NCI-H1436 treated with DMSO at 0.1 percent for 48 hours (cell line): ENCODE measurements around the gene STOM.

Experiments
- DNase-seq: peaks from one replicate; lab custom pipeline; 2025; lab: John Stamatoyannopoulos, UW

STOM gene

DNA sequence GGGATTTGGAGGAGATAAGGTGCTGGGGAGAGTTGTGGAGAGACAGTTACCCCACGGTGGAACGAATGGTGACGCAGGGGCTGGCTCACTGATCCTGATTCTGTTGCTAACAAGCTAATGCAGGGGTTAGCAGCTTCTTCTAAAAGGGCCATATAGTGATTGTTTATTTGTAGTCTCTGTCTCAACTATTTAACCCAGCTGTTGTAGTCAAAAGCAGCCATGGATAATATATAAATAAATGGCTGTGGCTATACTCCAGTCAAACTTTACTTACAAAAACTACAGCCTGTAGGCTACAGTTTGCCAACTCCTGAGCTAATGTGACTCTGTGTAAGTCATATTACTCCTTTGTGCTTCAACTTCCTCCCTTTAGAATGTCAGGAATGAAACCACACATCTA is 21.8 kb downstream of the STOM start:
- no peak for DNase-seq

DNA sequence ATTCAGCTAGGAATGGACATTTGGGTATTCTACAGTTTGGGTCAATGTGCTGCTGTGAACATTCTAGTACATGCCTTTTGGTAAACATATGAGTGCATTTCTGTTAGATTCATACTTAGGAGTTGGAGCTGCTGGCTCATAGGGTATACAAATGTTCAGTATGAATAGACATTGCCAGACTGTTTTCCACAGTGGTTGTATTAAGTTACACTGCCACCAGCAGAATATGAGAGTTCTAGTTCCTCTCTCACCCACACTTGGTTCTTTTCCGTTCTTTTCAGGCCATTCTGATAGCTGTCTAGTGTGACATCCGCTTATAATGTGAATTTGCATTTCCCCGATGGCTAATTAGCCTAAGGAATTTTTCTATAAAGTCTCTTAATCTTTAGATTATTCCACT is 25.0 kb downstream of the STOM start:
- DNase-seq: no peak

DNA sequence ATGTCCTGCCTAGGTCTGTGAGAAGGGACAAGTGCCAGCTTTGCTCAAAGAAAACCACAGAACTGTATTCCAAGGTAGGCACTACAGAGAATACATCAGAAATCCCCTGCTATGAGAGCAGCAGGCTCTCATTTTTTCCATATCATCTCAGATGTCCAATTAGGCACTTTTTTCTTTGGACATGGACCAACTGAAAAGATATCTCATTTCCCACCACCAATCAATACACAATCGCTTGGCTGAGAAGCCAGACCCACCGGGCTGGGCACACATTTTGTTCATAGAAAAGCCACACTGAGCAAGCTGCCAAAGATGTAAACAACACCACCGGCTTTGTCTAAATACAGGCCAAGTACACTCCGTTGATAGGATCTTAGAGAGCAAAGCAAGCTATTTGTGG is 25.9 kb downstream of the STOM start:
- no peak for DNase-seq

DNA sequence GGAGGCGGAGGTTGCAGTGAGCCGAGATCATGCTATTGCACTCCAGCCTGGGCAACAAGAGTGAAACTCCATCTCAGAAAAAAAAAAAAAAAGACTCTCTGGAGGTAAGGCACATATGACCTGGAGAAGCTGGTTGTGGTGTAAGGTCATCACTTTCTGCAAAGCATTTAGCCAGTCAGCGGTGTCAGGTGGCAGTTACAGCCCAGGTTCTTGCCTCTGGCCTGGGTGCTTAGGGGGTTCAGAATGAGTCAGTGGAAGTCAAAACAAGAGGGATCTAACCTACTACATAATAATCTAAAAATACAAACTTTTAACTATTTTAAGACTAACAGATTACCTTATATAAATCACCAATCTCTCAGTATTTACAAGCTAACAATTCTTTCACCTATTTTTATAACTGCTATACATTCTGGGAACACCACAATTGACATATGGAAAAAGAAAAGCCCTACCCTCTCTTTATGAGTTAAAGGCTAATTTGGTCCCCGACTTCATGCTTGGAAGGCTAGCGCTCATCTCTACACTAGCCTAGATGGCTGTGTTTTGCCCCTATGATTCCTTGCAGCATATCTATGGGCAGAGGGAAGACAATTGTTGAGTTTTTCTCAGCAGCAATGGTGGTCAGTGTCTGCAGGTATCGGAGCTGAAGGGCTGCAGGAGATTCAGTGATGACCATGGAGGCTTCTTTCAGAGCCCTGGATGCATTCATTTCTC is 29.2 kb downstream of the STOM start:
- DNase-seq: no peak

DNA sequence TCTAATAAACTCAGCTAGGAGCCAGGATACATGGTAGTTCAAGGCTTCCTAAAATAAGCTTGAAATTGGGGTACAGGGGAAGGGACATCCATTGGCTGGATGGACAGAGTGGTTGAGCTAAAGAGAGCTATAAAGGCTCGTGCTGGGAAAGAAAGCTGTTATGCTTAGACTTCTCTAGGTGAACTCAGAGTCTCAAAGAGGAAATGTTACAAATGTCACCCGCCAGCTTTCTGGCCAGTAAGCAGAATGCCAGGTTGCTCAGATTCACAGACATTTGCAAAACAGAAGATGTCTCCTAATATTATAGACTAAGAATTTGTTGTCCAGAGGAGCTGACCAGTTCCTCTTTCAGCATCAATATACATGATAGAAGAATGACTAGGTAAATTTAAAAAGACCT is 30.6 kb downstream of the STOM start:
- DNase-seq: no peak

DNA sequence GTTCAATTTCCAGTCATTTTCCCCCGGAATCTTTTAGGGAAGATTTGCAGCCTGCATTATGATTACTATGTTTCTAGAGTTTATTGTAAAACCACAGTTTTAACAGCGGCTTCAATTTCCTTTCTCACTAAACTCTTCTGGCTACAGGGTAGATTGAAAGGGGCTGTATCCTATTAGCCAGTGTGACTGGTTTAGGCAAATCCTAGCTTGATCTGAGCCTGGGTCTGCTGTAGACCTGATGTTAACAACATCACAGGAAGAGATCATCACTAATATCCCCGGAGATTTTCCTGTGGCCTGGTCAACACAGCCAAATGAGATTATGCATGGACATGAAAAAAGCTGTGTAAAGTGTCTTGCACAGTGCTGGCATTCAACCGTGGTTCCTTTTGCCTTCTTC is 33.4 kb downstream of the STOM start:
- no peak for DNase-seq

DNA sequence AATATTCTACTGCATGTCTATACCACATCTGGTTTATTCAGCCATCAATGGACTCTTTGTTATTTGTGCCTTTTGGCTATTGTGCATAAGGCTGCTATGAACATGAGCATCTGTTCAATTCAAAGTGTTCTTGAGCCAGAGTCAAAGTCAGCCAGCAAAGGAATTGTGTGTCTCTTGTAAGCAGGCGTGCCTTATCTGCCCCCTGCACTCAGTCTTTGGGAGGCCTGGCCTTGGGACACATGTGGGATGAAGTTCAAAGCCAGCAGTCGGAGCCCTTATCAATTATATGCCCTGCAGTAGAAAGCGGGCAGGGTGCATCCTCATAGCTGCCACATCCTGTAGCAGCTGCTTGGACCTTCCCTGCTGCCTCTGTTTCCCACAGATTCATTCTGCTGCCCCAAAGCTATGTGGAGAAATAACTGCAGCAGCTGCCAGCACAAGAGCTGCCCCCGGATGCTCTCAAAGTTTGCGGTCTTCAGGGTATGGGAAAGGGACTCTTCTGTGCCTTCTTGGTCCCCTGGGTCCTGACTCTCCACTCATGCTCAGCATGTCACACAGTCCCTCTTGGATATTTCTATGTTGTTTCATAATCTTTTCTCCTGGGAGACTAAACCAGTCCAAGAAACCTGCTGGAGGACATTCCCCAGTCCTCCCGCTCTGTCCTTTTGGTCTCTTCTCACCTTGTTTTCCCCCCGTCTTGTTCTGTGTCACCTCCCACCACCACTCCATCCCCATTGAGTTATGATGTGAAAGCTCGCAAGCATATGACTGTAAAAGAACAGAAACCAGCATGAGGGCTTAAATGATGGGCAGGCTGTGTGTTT is 35.9 kb downstream of the STOM start:
- DNase-seq: no peak

DNA sequence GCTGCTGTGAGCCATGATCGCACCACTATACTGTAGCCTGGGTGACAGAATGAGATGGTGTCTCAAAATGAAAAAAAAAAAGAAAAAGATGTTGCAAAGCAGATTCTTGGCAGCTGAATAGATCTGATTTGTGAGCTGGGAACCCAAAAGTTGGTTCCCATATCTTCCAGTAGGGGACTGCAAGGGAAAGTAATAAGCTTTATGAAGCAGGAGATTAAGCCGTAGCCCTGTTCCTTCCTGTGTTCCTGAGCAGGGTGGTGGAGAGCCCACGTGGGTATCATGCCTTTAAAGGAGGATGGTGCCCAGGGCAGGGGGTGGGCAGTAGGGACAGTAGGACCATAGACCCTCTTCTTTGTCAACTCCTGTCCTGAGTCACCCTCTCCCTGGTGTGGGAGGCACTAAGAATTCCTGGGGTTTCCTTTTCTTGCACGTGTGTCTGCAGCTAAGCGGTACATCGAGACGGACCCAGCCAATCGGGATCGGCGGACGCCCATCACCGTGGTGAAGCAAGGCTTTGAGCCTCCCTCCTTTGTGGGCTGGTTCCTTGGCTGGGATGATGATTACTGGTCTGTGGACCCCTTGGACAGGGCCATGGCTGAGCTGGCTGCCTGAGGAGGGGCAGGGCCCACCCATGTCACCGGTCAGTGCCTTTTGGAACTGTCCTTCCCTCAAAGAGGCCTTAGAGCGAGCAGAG is 37.9 kb downstream of the STOM start:
- no peak for DNase-seq

DNA sequence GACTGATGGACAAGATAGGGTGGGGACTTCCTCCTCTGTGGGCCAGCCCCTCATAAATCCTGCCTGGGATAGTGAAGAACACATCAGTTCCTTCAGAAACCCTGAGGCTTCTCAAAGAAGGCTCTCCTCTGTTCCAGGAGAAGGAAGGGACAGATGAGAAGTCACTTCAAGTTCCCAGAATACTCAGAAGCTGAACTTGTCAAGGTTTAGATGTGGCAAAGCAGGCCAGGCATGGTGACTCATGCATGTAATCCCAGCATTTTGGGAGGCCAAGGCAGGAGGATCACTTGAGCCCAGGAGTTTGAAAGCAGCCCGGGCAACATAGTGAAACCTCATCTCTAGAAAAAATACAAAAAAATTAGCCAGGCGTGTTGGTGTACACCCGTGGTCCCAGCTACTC is 38.5 kb downstream of the STOM start:
- no peak for DNase-seq

DNA sequence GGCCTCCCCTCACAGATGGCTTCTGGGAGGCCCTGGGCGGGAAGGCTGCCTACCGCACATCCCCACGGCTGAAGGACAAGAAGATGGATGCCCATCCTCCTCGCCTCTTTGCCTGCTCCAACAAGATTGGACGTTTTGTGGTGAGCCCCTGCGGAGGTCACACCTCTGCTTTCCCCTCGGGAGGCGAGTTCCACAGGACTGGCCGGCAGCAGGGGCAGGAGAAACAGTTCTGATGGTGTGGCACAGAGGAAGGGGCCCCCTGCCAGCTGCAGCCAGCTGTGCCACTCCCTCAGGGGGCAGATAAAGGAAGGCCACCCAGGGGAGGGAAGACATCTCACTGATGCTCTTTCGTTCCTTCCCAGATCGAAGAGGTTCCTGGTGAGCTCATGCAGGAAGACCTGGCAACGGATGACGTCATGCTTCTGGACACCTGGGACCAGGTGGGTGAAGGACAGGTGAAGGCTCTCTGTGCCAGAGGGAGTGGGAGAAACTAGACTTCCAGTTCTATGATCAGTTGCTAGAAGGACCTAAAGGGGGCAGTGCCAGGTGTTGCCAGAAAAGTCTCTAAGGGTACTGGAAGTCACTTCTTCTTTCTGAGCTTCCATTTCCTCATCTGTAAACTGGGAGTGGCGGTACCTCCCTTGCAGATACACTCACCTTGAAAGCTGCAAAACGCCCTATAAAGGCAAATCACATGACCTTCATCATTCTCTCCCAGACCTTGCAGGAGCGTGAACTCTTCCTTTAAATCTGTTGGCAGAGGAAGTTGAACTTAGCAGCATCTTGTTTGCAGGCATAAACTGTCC is 41.0 kb downstream of the STOM start:
- DNase-seq: no peak

DNA sequence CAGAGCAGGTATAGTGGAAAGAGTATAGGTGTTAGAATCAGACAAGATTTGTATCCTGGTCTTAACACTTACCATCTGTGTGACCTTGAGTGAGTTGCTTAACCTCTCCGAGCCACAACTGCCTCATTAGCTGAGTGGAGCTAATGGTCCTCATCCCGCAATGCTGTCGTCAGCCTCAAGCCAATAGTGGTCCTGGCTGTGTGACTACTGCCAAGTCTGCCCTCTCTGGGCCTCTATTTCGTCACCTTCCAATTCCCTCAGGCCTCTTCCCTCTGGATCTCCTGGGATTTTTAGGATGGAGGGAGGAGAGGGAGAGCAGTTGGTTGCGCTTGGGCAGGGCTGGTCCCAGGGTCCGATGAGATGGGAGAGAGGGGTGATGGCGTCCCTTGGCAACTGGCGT is 41.6 kb downstream of the STOM start:
- DNase-seq: no peak

DNA sequence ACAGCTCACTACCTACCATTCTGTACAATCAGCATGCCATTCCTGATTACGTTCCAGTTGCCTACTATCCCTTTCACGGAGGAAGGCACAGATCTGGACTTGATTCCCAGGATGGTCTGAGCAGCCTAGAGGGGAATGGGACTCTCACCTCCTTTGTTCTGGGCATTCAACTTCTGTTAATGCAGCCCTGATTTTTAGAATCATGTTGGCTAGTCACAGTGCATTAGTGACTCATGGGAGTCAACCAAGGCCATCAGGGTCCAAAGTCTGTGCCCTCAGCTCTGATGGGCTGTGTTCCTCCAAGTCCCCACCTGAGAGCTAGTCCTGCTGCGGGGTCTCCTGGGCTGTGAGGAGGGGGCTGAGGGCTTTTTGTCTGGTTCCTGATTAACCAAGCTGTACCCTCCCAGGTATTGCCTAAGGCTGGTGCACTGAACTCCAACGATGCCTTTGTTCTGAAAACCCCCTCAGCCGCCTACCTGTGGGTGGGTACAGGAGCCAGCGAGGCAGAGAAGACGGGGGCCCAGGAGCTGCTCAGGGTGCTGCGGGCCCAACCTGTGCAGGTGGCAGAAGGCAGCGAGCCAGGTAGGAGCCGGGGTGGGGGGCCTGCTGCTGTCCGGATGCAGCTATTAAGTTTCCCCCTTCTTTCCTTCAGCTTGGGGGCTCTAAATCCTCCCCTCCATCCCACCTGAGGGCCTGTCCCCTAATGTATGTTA is 43.0 kb downstream of the STOM start:
- DNase-seq: no peak

DNA sequence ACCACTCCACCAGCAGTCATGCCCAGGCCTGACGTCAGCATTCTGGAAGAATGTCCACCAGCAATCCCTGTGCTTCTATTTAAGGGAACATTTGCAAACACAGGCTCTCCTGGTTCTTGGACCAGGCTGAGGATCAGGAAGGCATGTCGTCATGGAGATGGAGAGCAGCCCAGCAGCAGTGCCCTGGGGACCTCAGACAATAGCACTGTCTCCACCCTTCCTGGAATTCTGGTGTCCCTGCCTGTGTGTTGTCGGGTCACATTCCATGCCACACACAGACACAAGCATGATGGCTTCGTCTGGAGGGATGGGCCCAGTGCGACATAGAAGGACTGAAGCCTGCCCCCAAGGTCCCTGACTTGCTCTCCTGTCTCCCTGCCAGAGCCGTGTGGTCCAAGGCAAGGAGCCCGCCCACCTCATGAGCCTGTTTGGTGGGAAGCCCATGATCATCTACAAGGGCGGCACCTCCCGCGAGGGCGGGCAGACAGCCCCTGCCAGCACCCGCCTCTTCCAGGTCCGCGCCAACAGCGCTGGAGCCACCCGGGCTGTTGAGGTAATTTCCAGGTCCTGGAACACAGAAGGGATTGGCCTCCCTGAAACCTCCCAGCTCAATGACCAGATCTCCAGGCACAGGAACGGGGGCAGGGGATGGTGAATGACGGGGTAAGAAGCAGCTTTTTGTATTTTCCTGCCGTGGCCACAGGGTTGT is 43.8 kb downstream of the STOM start:
- no peak for DNase-seq

DNA sequence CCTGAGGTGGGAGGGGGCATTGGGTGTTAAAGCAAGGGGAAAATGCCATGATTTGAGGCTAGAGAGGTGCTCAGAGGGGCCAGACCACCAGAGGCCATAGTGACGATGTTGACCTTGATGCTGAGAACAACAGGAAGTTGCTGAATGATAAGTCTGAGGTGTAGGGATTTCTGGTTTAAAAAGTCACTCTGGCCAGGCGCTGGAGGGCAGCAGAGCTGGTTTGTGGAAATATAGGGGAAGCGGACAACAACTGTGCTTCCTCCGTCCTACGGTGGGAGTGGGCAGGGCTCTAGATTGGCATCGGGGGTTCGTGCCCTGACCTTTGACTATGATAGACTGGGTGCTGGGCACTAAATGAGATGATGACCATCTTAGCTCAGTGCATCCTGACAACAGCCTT is 44.7 kb downstream of the STOM start:
- no peak for DNase-seq

DNA sequence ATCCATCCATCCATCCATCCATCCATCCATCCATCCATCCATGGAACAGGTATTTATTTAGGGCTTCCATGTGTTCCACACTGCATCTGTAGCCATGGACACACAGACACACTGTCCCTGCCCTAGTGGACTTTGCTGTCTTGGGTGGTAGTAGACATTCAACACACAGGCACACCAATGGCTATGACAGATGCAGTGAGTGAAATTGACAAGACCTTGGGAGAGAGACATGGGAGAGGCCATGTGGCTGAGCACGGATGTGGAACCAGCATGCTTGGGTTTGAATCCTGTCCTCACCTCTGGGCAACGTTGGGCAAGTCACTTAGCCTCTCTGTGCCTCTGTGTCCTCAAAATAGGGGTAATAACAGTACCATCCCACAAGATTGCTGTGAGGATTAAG is 45.3 kb downstream of the STOM start:
- DNase-seq: no peak

DNA sequence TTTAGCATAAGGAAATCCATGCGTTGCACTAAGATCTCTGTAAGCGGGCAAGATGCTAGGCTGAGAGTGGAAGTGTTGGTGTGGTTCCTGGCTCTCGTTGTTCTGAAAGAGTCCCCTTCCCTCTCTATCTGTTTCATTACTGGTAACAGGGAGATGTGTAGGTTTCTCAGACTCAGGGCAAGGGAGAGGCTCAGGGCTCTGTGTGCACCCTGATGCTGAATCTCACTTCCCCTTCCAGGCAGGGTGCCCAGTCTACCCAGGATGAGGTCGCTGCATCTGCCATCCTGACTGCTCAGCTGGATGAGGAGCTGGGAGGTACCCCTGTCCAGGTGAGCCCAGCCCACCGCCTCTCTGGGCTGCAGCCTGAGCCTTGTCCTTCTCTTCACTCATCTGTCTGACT is 45.7 kb downstream of the STOM start:
- DNase-seq: no peak

DNA sequence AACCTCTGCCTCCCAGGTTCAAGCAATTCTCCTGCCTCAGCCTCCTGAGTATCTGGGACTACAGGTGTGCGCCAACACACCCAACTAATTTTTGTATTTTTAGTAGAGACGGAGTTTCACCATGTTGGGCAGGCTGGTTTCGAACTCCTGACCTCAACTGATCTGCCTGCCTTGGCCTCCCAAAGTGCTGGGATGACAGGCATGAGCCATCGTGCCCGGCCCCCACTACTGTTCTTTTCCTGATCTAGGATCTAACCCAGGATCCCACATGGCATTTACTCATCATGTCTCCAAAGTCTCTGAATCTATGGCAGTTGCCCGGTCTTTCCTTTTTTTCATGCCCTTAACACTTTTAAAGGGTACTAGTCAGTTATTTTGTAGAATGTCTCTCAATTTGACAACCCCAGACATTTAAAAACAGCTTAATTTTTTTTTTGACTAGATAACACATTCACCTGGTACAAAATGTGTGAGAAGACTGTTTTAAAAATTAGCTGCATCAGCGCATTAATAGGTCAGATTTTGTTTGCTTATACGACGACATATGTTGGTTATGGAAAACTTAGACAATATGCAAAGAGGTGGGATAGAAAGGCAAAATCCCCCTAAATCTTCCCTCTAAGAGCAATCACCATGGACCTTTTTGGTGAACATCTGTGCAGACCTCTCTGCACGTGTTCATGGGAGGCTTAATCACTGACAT is 46.5 kb downstream of the STOM start:
- no peak for DNase-seq

DNA sequence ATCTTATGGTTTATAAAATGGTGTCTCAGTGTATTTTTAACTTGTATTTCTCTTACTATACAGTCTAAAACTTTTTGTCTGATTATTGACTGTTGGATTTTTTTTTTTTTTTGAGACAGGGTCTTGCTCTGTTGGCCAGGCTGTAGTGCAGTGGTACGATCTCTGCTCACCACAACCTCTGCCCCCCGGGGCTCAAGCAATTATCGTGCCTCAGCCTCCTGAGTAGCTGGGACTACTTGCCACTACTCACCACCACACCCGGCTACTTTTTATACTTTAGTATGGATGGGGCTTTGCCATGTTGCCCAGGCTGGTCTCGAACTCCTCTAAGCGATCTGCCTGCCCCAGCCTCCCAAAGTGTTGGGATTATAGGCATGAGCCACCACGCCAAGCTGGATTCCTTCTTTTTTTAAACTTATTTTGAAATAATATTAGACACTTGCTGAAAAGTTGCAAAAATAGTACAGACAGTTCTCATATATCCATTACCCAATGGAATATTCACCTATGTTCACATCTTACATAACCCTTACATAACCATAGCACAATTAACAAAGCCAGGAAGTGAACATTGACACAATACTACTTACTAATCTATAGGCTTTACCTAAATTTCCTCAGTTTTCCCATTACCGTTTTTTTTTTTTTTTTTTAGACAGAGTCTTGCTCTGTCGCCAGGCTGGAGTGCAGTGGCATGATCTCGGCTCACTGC is 47.2 kb downstream of the STOM start:
- no peak for DNase-seq

DNA sequence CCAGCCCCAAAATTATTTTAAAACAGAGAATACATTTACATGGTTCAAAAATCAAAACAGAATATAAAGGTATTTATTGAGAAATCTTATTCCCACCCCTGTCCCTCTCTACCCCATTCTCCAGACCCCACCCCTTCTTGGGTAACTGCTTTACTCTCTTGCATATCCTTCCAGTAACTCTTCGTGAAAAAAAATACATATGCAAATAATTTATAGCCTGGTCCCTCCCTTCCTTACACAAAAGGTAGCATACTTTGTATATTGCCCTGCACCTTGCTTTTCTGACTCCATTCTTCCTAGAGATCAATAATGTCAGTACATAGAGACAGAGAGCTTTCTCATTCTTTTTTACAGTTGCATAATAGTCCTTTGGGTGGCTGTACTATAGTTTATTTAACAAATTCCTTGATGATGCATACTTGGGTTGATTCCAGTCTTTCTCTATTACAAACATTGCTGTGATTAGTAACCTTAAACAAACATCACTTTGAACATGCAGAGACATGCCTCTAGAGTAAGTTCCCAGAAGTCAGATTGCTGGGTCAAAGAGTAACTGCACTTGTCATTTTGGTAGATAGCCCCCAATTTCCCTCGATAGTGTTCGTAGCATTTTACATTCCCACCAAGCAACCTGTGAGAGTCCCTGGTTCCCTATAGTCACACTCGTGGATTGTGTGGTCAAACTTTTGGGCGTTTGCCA is 47.9 kb downstream of the STOM start:
- no peak for DNase-seq
